PC-9 (cell line): Measurements from ENCODE around the gene GJC2.

Experiments used
- EZH2 ChIP-seq: fragments of 200-600 bp; sonication (generic); IDR thresholded peaks from 2 replicates; pipeline ENCODE4 v1.8.0; 2017; ENCODE audit warnings: antibody characterized with exemption, low read depth
- TF ChIP-seq, protein P1 (sequence below): fragments of 200-600 bp; sonication (generic); conservative IDR thresholded peaks from 2 replicates; pipeline ENCODE4 v1.6.1; 2017; ENCODE audit warnings: mixed run types, antibody characterized with exemption, mild to moderate bottlenecking, moderate library complexity

DNA sequence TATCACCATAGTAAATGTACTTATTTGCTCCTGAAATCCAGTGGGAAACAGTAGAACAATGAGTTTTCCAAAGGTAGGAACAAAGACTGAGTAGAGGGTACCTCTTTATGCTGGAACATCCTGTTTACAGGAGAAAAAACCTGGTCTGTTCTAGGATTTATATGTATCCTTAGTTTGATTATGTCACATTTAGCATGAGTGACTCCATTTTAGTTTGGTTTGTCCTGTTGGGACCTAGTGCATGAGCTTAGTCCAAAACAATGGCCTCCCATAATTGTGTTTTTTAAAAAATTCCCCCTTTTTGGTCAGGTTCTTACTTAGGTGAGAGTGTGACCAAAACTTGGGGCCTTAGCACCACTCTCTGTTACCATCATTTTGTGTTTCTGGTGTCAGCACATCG is 37.1 kb upstream of the GJC2 start:
- TF ChIP-seq, protein P1, sequence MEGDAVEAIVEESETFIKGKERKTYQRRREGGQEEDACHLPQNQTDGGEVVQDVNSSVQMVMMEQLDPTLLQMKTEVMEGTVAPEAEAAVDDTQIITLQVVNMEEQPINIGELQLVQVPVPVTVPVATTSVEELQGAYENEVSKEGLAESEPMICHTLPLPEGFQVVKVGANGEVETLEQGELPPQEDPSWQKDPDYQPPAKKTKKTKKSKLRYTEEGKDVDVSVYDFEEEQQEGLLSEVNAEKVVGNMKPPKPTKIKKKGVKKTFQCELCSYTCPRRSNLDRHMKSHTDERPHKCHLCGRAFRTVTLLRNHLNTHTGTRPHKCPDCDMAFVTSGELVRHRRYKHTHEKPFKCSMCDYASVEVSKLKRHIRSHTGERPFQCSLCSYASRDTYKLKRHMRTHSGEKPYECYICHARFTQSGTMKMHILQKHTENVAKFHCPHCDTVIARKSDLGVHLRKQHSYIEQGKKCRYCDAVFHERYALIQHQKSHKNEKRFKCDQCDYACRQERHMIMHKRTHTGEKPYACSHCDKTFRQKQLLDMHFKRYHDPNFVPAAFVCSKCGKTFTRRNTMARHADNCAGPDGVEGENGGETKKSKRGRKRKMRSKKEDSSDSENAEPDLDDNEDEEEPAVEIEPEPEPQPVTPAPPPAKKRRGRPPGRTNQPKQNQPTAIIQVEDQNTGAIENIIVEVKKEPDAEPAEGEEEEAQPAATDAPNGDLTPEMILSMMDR: no peak
- no peak for TF ChIP-seq EZH2
